GM19463 (cell line): Measurements from ENCODE around the gene CASP5.

Source experiments
- ATAC-seq: cut with Tn5 transposase; IDR thresholded peaks from one replicate; pipeline ENCODE4 v1.9.1; 2021; ENCODE audit warnings: mild to moderate bottlenecking, moderate library complexity; ENCODE audit not compliant: unreplicated experiment

CASP5 gene

DNA sequence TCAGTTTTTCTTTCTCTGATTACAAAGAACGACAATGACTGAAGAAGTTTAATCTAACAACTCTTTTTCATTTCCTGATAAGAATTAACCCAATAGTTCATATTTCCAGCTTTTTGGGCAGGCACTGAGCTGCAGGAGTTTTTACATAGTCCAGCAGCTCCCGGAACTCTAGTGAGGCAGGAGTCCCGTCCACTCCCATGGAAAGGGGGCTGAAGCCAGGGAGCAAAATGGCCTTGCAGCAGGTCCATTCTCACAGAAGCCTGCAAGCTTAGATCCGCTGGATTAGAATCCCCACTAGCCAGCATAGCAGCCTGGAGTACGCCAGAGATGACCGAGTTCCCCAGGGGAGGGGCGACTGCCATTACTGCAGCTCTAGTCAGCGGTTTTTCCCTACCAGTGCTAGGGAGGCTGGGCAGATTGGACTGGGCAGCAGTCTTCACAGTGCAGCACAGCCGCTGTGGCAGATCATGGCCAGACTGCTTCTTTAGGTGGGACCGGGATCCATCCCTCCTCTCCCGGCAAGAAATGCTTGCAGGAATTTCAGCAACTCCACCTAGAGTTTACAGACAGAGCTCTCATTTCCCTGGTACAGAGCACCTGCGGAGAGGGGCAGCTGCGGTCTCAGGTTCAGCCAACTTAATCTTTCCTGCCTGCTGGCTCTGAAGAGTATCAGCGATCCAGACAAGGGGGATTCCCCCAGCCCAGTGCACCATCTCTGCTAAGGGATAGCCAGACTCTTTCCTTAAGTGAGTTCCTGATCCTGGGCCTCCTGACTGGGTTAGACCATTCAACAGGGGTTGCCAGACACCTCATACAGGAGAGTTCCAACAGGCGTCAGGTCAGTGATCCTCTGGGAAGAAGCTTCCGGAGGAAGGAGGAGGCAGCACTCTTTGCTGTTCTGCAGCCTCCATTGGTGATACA lies 53.9 kb downstream of the CASP5 start:
- ATAC-seq, result peak; percentile 7

DNA sequence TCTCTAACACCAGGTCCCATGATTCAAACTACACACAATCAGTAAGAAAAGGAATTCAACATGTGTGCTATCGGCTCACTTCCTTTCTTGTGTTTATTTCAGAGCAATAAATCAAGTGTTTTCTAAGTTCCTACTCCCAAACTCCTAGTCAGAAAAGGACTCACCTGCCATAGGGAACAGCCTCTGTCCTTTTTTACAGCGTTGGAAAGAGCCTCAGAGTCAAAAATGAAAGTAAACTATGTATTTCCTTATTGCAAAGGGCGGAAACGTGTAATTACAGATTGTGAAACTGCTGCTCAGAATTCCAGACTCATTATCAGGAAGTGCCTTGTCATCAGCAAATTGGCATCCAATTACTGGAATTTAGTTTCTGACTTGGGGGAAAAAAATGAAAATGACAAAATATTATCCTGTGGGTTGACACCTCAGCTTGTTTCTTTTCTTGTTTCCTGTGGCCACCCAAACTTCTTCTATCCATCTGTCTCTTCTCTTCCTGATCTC lies 54.6 kb downstream of the CASP5 start, which contains the start of gene CASP4:
Gene CASP4, minus strand, starts transcription at position 220 of the 501 bp plus-strand sequence. Its CDS starts 49 bp downstream, at position 171.
- ATAC-seq, result peak; percentile 82

DNA sequence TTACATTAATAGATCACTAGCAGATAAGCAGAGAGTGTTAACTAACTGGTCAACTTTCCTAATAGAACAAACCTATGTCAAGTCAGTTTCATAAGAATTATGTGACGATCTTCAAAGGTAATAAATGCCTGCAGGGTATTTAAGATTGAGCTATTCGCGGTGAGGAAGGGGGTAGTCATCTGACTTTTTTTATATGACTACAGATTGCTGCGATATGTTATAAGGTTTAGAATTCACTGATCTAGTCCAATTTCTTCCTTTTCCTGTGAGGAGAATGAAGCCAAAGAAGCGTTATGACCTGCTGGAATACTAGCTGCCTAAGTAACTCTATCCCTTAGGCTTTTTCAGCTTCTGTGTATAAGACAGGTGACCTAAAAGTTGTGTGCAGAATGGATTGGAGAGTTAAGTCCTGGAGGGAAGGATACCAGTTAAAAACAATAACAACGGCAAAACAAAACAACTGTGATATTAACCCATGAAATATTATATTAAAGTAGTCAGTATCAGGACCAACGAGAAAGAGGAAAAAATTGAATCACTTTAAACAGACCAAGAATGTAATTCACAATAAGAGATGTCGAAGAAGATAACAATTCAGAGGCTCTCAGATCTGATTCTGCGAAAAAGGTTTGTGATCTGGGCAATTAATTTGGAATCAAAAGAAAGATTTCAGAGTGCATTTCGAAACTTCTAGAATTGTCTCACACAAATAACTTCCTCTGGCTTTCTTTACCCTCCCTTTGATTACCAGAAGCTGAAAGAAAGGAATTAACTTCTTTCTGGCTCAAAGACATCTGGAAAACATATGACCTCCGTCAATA lies 55.2 kb downstream of the CASP5 start:
- ATAC-seq, result peak; percentile 4

DNA sequence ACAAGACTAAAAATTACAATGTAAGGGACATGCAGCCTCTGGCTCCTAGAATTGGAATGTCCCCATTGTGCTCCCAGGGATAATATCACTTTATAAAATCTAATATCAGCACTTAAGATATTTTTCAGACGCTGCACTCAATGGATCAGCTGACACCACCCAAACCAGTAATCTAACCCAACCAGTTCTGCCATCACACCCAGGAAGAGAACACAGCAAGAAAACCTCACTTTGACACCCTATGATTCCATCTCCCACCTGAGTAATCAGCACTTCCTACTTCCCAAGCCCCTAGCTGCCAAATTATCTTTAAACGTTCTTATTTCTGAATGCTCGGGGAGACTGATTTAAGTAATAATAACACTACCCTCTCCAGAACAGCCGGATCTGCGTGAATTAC lies 57.2 kb downstream of the CASP5 start:
- no peak for ATAC-seq

DNA sequence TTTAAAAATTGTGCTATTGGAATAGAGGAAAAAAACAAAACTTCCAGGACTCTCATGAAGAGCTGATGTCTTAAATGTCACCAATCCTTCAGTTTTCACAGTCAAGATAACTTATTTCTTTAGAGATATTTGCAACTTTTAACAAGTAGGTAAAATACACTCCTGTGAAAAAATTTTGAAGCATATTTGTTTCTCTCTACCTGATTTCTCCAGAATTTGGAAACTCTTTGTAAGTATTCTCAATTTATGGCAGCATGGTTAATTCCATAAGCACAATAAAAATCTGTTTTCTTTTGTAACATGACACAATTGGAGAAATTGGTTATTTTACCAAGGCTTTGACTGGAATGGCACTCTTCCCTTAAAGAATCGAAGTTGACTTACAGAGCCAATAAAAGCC lies 58.7 kb downstream of the CASP5 start:
- ATAC-seq, result no peak

DNA sequence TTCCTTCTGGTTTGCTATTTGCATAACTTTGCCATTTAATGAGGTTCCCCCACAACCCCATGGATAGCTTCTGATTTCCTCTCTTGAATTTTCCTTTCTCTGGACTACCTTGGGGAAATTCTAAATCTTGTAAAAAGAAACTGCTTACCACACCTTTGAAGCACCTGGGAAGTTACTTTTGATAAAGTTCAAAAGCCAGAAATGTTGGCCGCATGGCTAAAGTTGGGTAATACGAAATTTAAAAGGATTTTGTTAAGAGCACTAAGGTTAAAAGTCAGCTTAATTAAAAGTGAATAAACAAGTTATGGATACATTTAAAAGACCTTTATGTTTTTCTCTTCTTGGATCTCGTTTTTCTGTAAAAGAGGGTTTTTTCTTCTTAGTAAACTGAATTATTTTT lies 60.1 kb downstream of the CASP5 start:
- no peak for ATAC-seq

DNA sequence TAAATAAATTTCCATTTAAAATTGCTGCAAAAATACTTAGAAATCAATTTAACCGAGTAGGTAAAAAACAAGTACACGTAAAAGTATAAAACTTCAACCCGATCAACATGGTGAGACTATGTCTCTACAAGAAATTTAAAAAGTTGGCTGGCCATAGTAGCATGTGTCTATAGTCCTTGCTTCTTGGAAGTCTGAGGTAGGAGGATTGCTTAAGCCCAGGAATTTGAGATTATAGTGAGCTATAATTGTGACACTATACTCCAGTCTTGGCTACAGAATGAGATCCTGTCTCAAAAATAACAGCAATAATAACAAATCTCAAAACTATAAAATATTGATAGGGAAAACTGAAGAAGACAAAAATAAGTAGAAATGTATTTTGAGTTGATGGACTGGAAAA lies 65.7 kb downstream of the CASP5 start:
- no peak for ATAC-seq

DNA sequence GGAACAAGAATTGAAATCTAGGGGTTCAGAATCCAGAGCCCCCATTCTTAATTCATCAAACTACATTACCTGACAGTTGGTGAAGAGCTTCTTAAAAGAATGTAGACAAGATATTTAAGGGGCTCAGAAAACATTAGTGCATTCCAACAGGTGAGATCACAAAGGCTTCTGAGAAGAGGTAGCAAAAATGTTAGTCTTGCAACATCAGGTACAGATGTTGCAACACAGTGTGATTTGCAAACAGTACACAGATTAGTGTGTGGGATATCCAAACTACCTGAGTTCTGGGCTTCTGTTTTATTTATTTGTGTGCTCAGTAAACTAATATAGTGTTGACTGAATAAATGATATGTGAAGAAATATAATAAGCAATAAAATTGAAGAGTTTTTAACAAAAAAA lies 66.4 kb downstream of the CASP5 start:
- no peak for ATAC-seq

DNA sequence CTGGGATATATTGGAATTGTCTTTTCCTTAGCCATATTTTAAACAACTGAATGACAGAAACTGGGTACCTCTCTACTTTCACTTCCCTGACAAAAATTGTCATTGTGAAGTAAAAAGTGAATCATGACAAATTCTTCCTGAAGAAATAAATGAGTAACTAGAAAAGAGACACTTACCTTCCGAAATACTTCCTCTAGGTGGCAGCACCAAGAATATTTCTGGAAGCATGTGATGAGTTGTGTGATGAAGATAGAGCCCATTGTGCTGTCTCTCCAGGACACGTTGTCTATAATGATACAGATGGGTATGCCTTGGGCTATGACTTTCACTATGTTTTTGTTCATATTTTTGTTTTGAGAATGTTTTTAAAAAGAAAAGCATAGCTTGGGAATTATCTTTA lies 76.1 kb downstream of the CASP5 start:
- peak; percentile 97 for ATAC-seq
